Endothelial cell of umbilical vein (primary cell): ENCODE results near the gene RBM47. TPM values are rescaled to one million over a fixed set of nuclear protein-coding genes. Genes with fewer than 3 reads are reported as not detected.

Experiments used
- BruUV-seq: library from RNA; stranded (reverse); fragments of 400-500 nt; replicated peaks from 2 replicates; lab custom pipeline; 2021; lab: Mats Ljungman, UMichigan
- CTCF ChIA-PET: fragments of 300-600, 350-600 bp; sonication (Branson Sonifier 250); formaldehyde crosslinking; loops from one replicate; lab custom pipeline; 2021; ENCODE audit warnings: antibody characterized with exemption, inconsistent platforms; lab: Charles Lee
- POLR2A ChIA-PET: fragments of 300-600, 350-600 bp; sonication (Branson Sonifier 250); formaldehyde crosslinking; loops from one replicate; lab custom pipeline; 2021; ENCODE audit warnings: antibody characterized with exemption, inconsistent platforms; lab: Charles Lee
- DNase-seq: peaks from one replicate; pipeline ENCODE4 v3.0.0-alpha.2; 2011; ENCODE audit warnings: low read depth, low spot score
- FAIRE-seq: peaks from 2 replicates; lab custom pipeline; 2011; peaks lifted over from hg19 to GRCh38; lab: Jason Lieb, UNC
- H2AFZ ChIP-seq: 2 replicates; pipeline ENCODE4 v1.6.0; 2012; ENCODE audit warnings: low read depth, low read length, control low read depth, inconsistent platforms
- H3K27ac ChIP-seq: 2 replicates; pipeline ENCODE4 v1.5.1; 2011; ENCODE audit warnings: low read depth, mild to moderate bottlenecking, control low read depth, low read length, moderate library complexity; ENCODE audit not compliant: insufficient read depth
- H3K27me3 ChIP-seq, 2 experiments: 2 replicates each; pipeline versions ENCODE4 v1.6.0 to v1.6.1; 2011; ENCODE audit warnings: low read length in 2 of 2, mixed read lengths in 1 of 2; ENCODE audit not compliant: control insufficient read depth in 2 of 2, insufficient read depth in 2 of 2
- H3K36me3 ChIP-seq, 2 experiments: 2 replicates in 1 of 2; 3 replicates in 1 of 2; pipeline ENCODE4 v1.5.1; 2011; ENCODE audit warnings: low read length in 2 of 2, mild to moderate bottlenecking in 1 of 2, moderate library complexity in 1 of 2; ENCODE audit not compliant: control insufficient read depth in 2 of 2, insufficient read depth in 2 of 2; ENCODE audit errors: extremely low read depth in 1 of 2
- H3K4me1 ChIP-seq: 3 replicates; pipeline ENCODE4 v1.5.1; 2011; ENCODE audit warnings: mild to moderate bottlenecking, low read length; ENCODE audit not compliant: control insufficient read depth, insufficient read depth; ENCODE audit errors: extremely low read depth
- H3K4me2 ChIP-seq: 2 replicates; pipeline ENCODE4 v1.6.1; 2011; ENCODE audit warnings: low read length, control low read depth, mixed read lengths; ENCODE audit not compliant: insufficient read depth
- H3K4me3 ChIP-seq, 3 experiments: fragments of 200-600 bp in 1 of 3; sonication (generic), shearing (Covaris generic) in 1 of 3; replicated peaks in 1 of 3; 2 replicates each; pipeline ENCODE4 v1.5.1; 2011 to 2016; ENCODE audit warnings: control low read depth in 3 of 3, low read length in 3 of 3, mild to moderate bottlenecking in 2 of 3, inconsistent platforms in 1 of 3, low read depth in 1 of 3, moderate library complexity in 1 of 3; ENCODE audit not compliant: insufficient read depth in 1 of 3
- H3K79me2 ChIP-seq: 2 replicates; pipeline ENCODE4 v1.6.0; 2012; ENCODE audit warnings: low read length, inconsistent platforms; ENCODE audit not compliant: control insufficient read depth, insufficient read depth
- H3K9ac ChIP-seq: replicated peaks from 2 replicates; pipeline ENCODE3; 2011; ENCODE audit warnings: low read length, control low read depth; ENCODE audit not compliant: insufficient read depth; ENCODE audit errors: extremely low read depth
- H3K9me1 ChIP-seq: replicated peaks from 3 replicates; pipeline ENCODE4 v1.6.0; 2011; ENCODE audit warnings: mild to moderate bottlenecking, low read length; ENCODE audit not compliant: control insufficient read depth, insufficient read depth; ENCODE audit errors: extremely low read depth
- H3K9me3 ChIP-seq: replicated peaks from 2 replicates; pipeline ENCODE4 v1.5.1; 2012; ENCODE audit warnings: low read length, inconsistent platforms; ENCODE audit not compliant: control insufficient read depth, insufficient read depth
- H4K20me1 ChIP-seq: replicated peaks from 2 replicates; pipeline ENCODE3; 2011; ENCODE audit warnings: mild to moderate bottlenecking, low read length; ENCODE audit not compliant: control insufficient read depth, insufficient read depth; ENCODE audit errors: extremely low read depth
- EZH2 ChIP-seq: IDR thresholded peaks from 2 replicates; pipeline ENCODE4 v1.6.1; 2012; ENCODE audit warnings: borderline replicate concordance, low read depth, mild to moderate bottlenecking, moderate library complexity, low read length, inconsistent platforms; ENCODE audit not compliant: severe bottlenecking
- FOS ChIP-seq: IDR thresholded peaks from 2 replicates; pipeline ENCODE4 v1.6.1; 2011; ENCODE audit warnings: mild to moderate bottlenecking, low read length, moderate library complexity, borderline replicate concordance; ENCODE audit not compliant: insufficient read depth
- JUN ChIP-seq: IDR thresholded peaks from 2 replicates; pipeline ENCODE4 v1.6.1; 2011; ENCODE audit warnings: borderline replicate concordance, low read depth; ENCODE audit not compliant: insufficient read length, insufficient read depth
- MAX ChIP-seq: IDR thresholded peaks from 2 replicates; pipeline ENCODE4 v1.6.1; 2011; ENCODE audit not compliant: insufficient read depth, insufficient read length
- MYC ChIP-seq: IDR thresholded peaks from one replicate; pipeline ENCODE4 v1.6.1; 2011; ENCODE audit warnings: mild to moderate bottlenecking, low read depth, low read length
- POLR2A ChIP-seq: IDR thresholded peaks from 2 replicates; pipeline ENCODE4 v1.6.1; 2012; ENCODE audit warnings: low read depth, mild to moderate bottlenecking, control low read depth, low read length
- POLR2AphosphoS5 ChIP-seq: IDR thresholded peaks from 2 replicates; pipeline ENCODE4 v1.6.1; 2012; ENCODE audit warnings: low read depth, mild to moderate bottlenecking, control low read depth, low read length, moderate library complexity; ENCODE audit not compliant: insufficient read depth
- dilution Hi-C: fragments of 300-500 bp; cut with MboI; formaldehyde crosslinking; loops from one replicate; pipeline ENCODE4 v1.15.0; 2019; ENCODE audit warnings: low sequenced_read_pairs; ENCODE audit not compliant: extremely low pct_ligation_motif_present
- intact Hi-C: fragments of 100-400 bp; cut with micrococcal nuclease; formaldehyde crosslinking; loops from one replicate; pipeline ENCODE4 v1.10.0; 2022
- polyA plus RNA-seq, 4 experiments: library from polyadenylated mRNA; depleted of rRNA in 3 of 4; stranded (reverse) in 3 of 4; unstranded in 1 of 4; fragments of >200 nt; gene quantifications; 2 replicates each; pipeline versions ENCODE4 v1.2.1 to v1.2.3, GENCODE V29; 2011 to 2012; ENCODE audit warnings: missing spikeins in 1 of 4
- total RNA-seq: library from RNA; stranded (reverse); gene quantifications from 2 replicates; pipeline ENCODE4 v1.2.3, GENCODE V29; 2021

Gene RBM47
- total and polyA plus RNA-seq, 2 donors (not counting 3 experiments of a cell fraction or from before 2014, with no cell fraction given): not detected

- H3K9me3 ChIP-seq: no peaks in the 10 kb centered on the region
- TF ChIP-seq EZH2: no peak
- no peak for TF ChIP-seq MAX
- TF ChIP-seq POLR2AphosphoS5: no peak
- no peak for TF ChIP-seq POLR2A
- TF ChIP-seq JUN: no peak
- H3K36me3 ChIP-seq: no peaks in the 10 kb centered on the region
- no peak overlapping the region for H3K9ac ChIP-seq
- H3K27ac ChIP-seq: no peak overlapping the region
- ChIA-PET POLR2A (no interaction called here), CTCF (no interaction called here)
- no peaks in the 10 kb centered on the region for H3K79me2 ChIP-seq
- H3K4me1 ChIP-seq: no peaks in the 10 kb centered on the region
- no peak for FAIRE-seq
- no peaks in the 10 kb centered on the region for H4K20me1 ChIP-seq
- no peak overlapping the region for H3K4me2 ChIP-seq
- no TSS peak for BruUV-seq
- intact Hi-C loops (no loop called here), dilution Hi-C loops (no loop called here)
- H3K4me3 ChIP-seq: no peak overlapping the region
- no peak for DNase-seq
- peaks cover 0 to 1% of the 10 kb centered on the region in 2 experiments for H3K27me3 ChIP-seq
- no peaks in the 10 kb centered on the region for H3K9me1 ChIP-seq
- no peak overlapping the region for H2AFZ ChIP-seq
Observed at GRCh38 chr4:40651280-40651679, 21.6 kb upstream of the RBM47 start.

GRCh38 chr4:40649321-40649720, 19.7 kb upstream of the RBM47 start:
- CTCF ChIA-PET: interaction anchor here (1.3 kb wide), 1 partner anchor 14 kb away, joined by 4 read pairs; no protein-coding TSS in a partner anchor
- dilution Hi-C loops (no loop called here), intact Hi-C loops (no loop called here)
- Histone ChIP-seq H3K4me1 (no peaks in the 10 kb centered on the region), H3K79me2 (no peaks in the 10 kb centered on the region), H3K36me3 (no peaks in the 10 kb centered on the region), H3K4me2 (no peak overlapping the region), H2AFZ (no peak overlapping the region), H3K9me1 (no peaks in the 10 kb centered on the region), H3K4me3 (no peak overlapping the region), H4K20me1 (no peaks in the 10 kb centered on the region), H3K27me3 (peaks cover 0 to 4% of the 10 kb centered on the region in 2 experiments), H3K27ac (no peak overlapping the region), H3K9ac (no peak overlapping the region), H3K9me3 (no peaks in the 10 kb centered on the region)
- no TSS peak for BruUV-seq
- TF ChIP-seq MYC (no peak), FOS (no peak), MAX (no peak)
- DNase-seq (no peak), FAIRE-seq (no peak)
- POLR2A ChIA-PET: interaction anchor here (0.6 kb wide), 1 partner anchor 29 kb away, joined by 11 read pairs; no protein-coding TSS in a partner anchor
